GM13976 (cell line): Measurements from ENCODE around the gene INO80E.
"Not testable (repeated sequence)": the region's sequence is repeated elsewhere in the genome, so short reads cannot be mapped to it uniquely, and the experiment has no call there.

Experiments used
- DNase-seq: peaks from one replicate; pipeline ENCODE4 v3.0.0; 2012; ENCODE audit warnings: low spot score
- in situ Hi-C: fragments of 300-500 bp; cut with MboI; formaldehyde crosslinking; loops from one replicate; pipeline ENCODE4 v1.12.0; 2022; ENCODE audit warnings: low sequenced_read_pairs, mixed read lengths, inconsistent platforms; ENCODE audit not compliant: unreplicated experiment
- TF ChIP-seq, protein P1 (sequence below): IDR thresholded peaks from 2 replicates; pipeline ENCODE4 v1.5.1; 2012; ENCODE audit warnings: borderline replicate concordance, mild to moderate bottlenecking; ENCODE audit not compliant: insufficient read depth; ENCODE audit errors: extremely low read depth, missing control alignments, control extremely low read depth

The INO80E gene

DNA sequence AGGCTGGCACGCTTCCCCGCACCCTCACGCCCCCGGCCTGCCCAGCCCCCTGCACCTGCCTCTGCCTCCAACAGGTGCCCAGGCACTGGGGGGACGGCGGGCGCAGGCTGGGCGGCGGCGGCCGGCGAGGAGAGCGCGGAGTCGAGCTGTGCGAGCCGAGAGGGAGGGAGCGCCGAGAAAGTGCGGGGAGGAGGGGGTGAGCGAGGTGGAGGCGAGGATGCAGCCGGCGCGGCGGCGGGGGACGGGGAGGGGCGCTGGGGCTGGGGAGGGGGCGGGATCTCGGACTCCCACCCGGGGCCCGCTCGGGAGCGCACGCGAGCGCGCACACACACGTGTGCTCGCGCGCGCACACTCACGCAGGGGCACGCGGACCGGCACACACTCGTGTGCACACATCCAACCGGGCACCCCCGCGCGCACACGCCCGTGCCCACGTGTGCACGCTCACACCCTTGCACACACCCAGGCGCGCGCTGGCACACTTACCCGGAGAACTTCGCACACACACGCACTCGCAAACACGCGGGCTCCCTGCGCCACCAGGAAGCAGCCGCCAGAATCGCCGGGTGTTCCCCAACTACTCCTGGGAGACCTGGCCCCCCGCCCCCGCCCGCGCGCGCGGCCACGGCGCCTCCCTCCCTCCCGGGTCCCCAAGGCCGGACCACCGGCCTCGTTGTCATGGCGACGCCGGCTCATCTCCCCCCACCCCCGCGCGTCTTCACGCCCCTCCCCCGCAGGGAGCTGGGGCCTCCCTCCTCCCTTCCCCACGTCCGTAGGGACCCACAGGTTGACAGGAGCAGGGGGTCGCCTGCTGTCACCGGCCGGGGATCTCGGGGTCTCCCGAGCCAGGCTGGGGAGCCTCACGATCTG lies 15.0 kb downstream of the INO80E start, which contains the start of gene DOC2A:
TSS of gene DOC2A (minus strand) at position 184 of the 870 bp plus-strand sequence. CDS start 805 bp downstream, outside the sequence.
- DNase-seq = peak; percentile 72
- TF ChIP-seq, protein P1, sequence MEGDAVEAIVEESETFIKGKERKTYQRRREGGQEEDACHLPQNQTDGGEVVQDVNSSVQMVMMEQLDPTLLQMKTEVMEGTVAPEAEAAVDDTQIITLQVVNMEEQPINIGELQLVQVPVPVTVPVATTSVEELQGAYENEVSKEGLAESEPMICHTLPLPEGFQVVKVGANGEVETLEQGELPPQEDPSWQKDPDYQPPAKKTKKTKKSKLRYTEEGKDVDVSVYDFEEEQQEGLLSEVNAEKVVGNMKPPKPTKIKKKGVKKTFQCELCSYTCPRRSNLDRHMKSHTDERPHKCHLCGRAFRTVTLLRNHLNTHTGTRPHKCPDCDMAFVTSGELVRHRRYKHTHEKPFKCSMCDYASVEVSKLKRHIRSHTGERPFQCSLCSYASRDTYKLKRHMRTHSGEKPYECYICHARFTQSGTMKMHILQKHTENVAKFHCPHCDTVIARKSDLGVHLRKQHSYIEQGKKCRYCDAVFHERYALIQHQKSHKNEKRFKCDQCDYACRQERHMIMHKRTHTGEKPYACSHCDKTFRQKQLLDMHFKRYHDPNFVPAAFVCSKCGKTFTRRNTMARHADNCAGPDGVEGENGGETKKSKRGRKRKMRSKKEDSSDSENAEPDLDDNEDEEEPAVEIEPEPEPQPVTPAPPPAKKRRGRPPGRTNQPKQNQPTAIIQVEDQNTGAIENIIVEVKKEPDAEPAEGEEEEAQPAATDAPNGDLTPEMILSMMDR = no peak
- in situ Hi-C loops = loop anchor here (25.0 kb wide), 1 partner anchor 324 kb away; the partner anchor contains the start of gene QPRT

DNA sequence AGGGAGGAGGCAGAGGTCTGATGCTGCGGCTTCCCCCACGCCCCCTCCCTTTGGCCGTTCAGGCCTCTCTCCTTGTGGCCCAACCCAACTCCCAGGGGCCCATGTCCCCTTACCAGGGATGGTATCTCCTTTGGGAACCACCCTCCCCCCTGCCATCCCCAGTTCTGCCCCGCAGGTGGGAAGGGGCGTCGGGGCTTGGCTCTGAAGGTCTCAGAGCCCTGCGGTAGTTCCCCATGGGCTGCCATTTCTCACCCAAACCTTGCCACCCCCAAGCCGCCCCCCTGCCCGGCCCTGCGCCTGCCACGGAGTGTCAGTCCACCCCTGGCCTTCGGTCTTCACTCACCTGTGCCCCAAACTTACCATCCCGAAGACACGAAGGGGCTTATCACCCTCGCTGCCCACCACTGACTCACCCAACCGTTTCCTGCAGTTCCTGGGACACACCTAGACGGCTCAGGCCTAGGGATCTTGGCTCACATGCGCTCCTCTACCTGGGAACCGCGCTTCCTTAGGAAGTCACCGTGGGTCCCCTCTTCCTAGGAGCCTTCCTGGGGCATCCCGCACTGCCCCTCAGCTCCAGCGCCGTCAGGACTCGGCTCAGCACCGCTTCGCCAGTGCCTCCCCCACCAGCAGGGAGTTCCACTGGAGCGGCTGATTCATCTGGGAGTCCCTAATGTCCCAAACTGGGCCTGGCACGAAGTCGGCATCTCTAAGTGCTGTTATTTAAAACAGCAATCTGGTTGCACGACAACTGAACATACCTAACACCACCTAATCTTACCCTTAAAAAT lies 15.9 kb downstream of the INO80E start:
- DNase-seq = no peak
- TF ChIP-seq, protein P1 = no peak
- in situ Hi-C loops = loop anchor here (25.0 kb wide), 1 partner anchor 325 kb away; the partner anchor contains the start of gene QPRT

DNA sequence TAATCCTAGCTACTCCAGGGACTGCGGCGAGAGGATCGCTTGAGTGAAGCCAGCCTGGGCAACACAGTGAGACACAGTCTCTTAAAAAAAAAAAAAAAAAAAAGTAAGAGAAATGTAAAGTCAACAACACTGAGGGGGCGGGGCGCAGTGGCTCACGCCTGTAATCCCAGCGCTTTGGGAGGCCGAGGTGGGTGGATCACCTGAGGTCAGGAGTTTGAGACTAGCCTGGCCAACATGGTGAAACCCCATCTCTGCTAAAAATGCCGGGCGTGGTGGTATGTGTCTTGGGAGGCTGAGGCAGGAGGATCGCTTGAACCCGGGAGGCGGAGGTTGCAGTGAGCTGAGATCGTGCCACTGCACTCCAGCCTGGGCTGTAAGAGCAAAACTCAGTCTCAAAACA lies 16.6 kb downstream of the INO80E start:
- not testable (repeated sequence) for DNase-seq
- in situ Hi-C loops = loop anchor here (25.0 kb wide), 1 partner anchor 325 kb away; the partner anchor contains the start of gene QPRT

DNA sequence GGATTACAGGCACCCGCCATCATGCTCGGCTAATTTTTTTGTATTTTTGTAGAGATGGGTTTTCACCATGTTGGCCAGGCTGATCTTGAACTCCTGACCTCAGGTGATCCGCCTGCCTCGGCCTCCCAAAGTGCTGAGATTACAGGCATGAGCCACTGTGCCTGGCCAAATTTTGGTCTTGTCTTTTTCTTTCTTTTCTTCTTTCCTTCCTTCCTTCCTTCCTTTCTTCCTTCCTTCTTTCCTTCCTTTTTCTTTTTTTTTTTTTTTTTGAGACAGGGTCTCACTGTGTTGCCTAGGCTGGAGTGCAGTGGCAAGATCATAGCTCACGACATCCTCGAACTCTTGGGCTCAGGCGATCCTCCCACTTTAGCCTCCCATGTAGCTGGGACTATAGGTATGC lies 19.4 kb downstream of the INO80E start:
- in situ Hi-C loops = loop anchor here (25.0 kb wide), 1 partner anchor 328 kb away; the partner anchor contains the start of gene QPRT

DNA sequence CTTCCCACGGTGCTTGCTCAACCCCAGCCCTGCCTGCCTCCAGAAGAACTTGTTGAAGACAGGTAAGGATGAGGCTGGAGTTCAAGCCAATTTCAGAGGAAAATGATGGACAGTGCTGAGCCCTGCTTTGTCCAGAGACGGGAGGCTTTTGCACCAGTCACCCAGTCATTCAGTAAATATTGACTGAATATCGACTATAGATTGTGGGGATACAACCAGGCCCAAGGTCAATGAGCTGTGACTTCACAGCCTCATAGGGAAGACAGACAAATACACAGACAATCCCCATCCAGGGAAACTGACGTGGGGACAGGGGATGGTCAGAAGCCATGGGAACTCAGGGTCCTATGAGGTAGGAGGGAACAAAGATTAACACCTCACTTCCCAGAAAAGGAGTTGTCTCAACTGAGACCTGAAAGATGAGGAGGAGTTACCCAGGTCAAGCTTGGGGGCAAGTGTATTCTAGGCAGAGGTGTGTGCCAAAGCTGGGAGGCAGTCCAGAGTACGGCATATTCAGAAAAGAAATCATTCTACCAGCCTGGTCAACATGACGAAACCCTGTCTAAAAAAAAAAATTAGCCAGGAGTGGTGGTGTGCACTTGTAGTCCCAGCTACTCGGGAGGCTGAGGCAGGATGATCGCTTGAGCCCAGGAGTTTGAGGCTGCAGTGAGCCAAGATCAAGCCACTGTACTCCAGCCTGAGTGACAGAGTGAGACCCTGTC lies 20.7 kb downstream of the INO80E start:
- TF ChIP-seq, protein P1 = no peak
- DNase-seq = no peak
- in situ Hi-C loops = loop anchor here (25.0 kb wide), 1 partner anchor 329 kb away; the partner anchor contains the start of gene QPRT

More for the DNA sequence above, 19.4 kb downstream of the INO80E start:
- not testable (repeated sequence) for DNase-seq

DNA sequence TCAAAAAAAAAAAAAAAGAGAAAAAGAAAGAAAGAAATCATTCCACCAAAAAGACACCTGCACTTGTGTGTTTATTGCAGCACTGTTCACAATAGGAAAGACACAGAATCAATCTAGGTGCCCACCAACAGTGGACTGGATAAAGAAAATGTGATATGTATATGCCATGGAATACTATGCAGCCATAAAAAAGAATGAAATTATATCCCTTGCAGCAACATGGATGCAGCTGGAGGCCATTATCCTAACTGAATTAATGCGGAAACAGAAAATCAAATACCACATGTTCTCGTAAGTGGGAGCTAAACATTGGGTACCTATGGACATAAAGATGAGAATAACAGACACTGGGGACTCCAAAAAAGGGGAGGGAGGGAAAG lies 21.2 kb downstream of the INO80E start:
- TF ChIP-seq, protein P1 = no peak
- DNase-seq = no peak
- in situ Hi-C loops = loop anchor here (25.0 kb wide), 1 partner anchor 330 kb away; the partner anchor contains the start of gene QPRT

DNA sequence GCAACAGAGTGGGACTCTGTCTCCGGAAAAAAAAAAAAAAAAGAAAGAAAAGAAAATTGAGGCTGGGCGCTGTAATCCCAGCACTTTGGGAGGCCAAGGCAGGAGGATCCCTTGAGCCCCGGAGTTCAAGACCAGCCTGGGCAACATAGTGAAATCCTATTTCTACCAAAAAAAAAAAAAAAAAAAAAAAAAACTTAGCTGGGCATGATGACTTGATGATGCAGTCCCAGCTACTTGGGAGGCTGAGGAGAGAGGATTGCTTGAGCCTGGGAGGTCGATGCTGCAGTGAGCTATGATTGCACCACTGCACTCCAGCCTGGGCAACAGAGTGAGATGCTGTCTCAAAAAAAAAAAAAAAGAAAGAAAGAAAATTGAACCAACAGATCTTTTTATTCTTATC lies 21.9 kb downstream of the INO80E start:
- in situ Hi-C loops = loop anchor here (25.0 kb wide), 1 partner anchor 331 kb away; the partner anchor contains the start of gene QPRT
- not testable (repeated sequence) for DNase-seq
